SU-DHL-6 (cell line): ENCODE data around the gene ELAVL3.

ENCODE experiments used
- H2AFZ ChIP-seq: fragments of 200-600 bp; sonication (generic); 2 replicates; pipeline ENCODE4 v1.6.1; 2014; ENCODE audit warnings: low read depth, mild to moderate bottlenecking, moderate library complexity, mixed read lengths, antibody characterized with exemption, low read length; ENCODE audit not compliant: severe bottlenecking
- H3F3A ChIP-seq: fragments of 200-600 bp; shearing (Covaris generic); 2 replicates; pipeline ENCODE4 v1.6.0; 2016; ENCODE audit warnings: antibody characterized with exemption, mild to moderate bottlenecking; ENCODE audit not compliant: insufficient read depth
- H3K27ac ChIP-seq: fragments of 200-600 bp; sonication (generic); 2 replicates; pipeline ENCODE4 v1.5.1; 2016; ENCODE audit warnings: low read depth, mild to moderate bottlenecking, low read length, moderate library complexity, mixed read lengths
- H3K27me3 ChIP-seq: fragments of 200-600 bp; sonication (generic), shearing (Covaris generic); 2 replicates; pipeline ENCODE4 v1.6.0; 2014; ENCODE audit warnings: mild to moderate bottlenecking, low read length
- H3K36me3 ChIP-seq: fragments of 200-600 bp; sonication (generic); 2 replicates; pipeline ENCODE4 v1.6.1; 2014; ENCODE audit warnings: mild to moderate bottlenecking, low read length, mixed read lengths
- H3K4me2 ChIP-seq: fragments of 300-600, 200-600 bp; shearing (Covaris generic), sonication (generic); 2 replicates; pipeline ENCODE4 v1.6.0; 2014; ENCODE audit warnings: low read length, low read depth, mild to moderate bottlenecking; ENCODE audit not compliant: poor library complexity, severe bottlenecking
- H3K4me3 ChIP-seq: fragments of 200-600 bp; sonication (generic); 2 replicates; pipeline ENCODE4 v1.5.1; 2014; ENCODE audit warnings: antibody characterized with exemption, low read length, mild to moderate bottlenecking, mixed read lengths; ENCODE audit not compliant: insufficient read depth, poor library complexity, severe bottlenecking
- H3K79me2 ChIP-seq: fragments of 200-600 bp; sonication (generic); 2 replicates; pipeline ENCODE4 v1.6.1; 2014; ENCODE audit warnings: mild to moderate bottlenecking, low read length, moderate library complexity; ENCODE audit not compliant: insufficient read depth
- H3K9ac ChIP-seq: fragments of 200-600 bp; sonication (generic); 2 replicates; pipeline ENCODE4 v1.7.0; 2014; ENCODE audit warnings: mild to moderate bottlenecking, low read length
- H3K9me2 ChIP-seq: fragments of 200-600 bp; sonication (generic); replicated peaks from 2 replicates; pipeline ENCODE4 v1.6.1; 2014; ENCODE audit warnings: low read length; ENCODE audit not compliant: insufficient read depth
- H3K9me3 ChIP-seq: fragments of 200-600 bp; sonication (generic); 2 replicates; pipeline ENCODE4 v1.6.1; 2014; ENCODE audit warnings: low read length, mixed read lengths; ENCODE audit not compliant: insufficient read depth
- H4K20me1 ChIP-seq: fragments of 200-600 bp; sonication (generic); 2 replicates; pipeline ENCODE4 v1.6.1; 2014; ENCODE audit warnings: low read depth, mild to moderate bottlenecking, antibody characterized with exemption, low read length, moderate library complexity, mixed read lengths
- CTCF ChIP-seq: fragments of 200-600 bp; sonication (generic); IDR thresholded peaks from one replicate; pipeline ENCODE4 v1.5.1; 2017; ENCODE audit warnings: antibody characterized with exemption, mild to moderate bottlenecking, low read length, moderate library complexity; ENCODE audit not compliant: insufficient read depth, poor library complexity, severe bottlenecking
- EZH2phosphoT487 ChIP-seq: fragments of 200-600 bp; sonication (generic), shearing (Covaris generic); conservative IDR thresholded peaks from 2 replicates; pipeline ENCODE4 v1.6.1; 2018; ENCODE audit warnings: mild to moderate bottlenecking, antibody characterized with exemption, low read length, moderate library complexity, mixed read lengths

ELAVL3 gene

GRCh38 chr19:11405846-11406643 is 74.8 kb downstream of the ELAVL3 start:
- Histone ChIP-seq H3K4me3 (no peak overlapping the region), H3K4me2 (no peak overlapping the region), H3K9me3 (no peaks in the 10 kb centered on the region), H3K9ac (no peak overlapping the region), H3K27ac (no peak overlapping the region), H2AFZ (no peak overlapping the region), H3K36me3 (no peaks in the 10 kb centered on the region), H3K9me2 (no peaks in the 10 kb centered on the region), H3K27me3 (no peaks in the 10 kb centered on the region), H3K79me2 (no peaks in the 10 kb centered on the region), H3F3A (no peaks in the 10 kb centered on the region), H4K20me1 (no peaks in the 10 kb centered on the region)
- TF ChIP-seq CTCF, result no peak
- no peak for TF ChIP-seq EZH2phosphoT487

- no peak for TF ChIP-seq EZH2phosphoT487
- TF ChIP-seq CTCF, result no peak
- Histone ChIP-seq H3K27ac (no peak overlapping the region), H4K20me1 (no peaks in the 10 kb centered on the region), H3K9me3 (no peaks in the 10 kb centered on the region), H3K4me2 (no peak overlapping the region), H3K36me3 (no peaks in the 10 kb centered on the region), H2AFZ (no peak overlapping the region), H3K4me3 (no peak overlapping the region), H3K9me2 (no peaks in the 10 kb centered on the region), H3K79me2 (no peaks in the 10 kb centered on the region), H3F3A (no peaks in the 10 kb centered on the region), H3K27me3 (no peaks in the 10 kb centered on the region), H3K9ac (no peak overlapping the region)
Observed at GRCh38 chr19:11404588-11405222, 76.1 kb downstream of the ELAVL3 start.

- Histone ChIP-seq H3K9ac (no peak overlapping the region), H3K9me3 (no peaks in the 10 kb centered on the region), H3K4me2 (no peak overlapping the region), H3K79me2 (no peaks in the 10 kb centered on the region), H4K20me1 (no peaks in the 10 kb centered on the region), H3F3A (no peaks in the 10 kb centered on the region), H3K27me3 (no peaks in the 10 kb centered on the region), H2AFZ (no peak overlapping the region), H3K36me3 (no peaks in the 10 kb centered on the region), H3K9me2 (no peaks in the 10 kb centered on the region), H3K27ac (no peak overlapping the region), H3K4me3 (no peak overlapping the region)
- TF ChIP-seq EZH2phosphoT487 (no peak), CTCF (no peak)
Observed at GRCh38 chr19:11401808-11402543, 78.9 kb downstream of the ELAVL3 start.
